GF-D8 (cell line): ENCODE data around the gene KCNK3.
"Not testable (repeated sequence)": the region's sequence is repeated elsewhere in the genome, so short reads cannot be mapped to it uniquely, and the experiment has no call there.

Experiments used
- DNase-seq: peaks from one replicate; lab custom pipeline; 2025; lab: John Stamatoyannopoulos, UW

Gene KCNK3

DNA sequence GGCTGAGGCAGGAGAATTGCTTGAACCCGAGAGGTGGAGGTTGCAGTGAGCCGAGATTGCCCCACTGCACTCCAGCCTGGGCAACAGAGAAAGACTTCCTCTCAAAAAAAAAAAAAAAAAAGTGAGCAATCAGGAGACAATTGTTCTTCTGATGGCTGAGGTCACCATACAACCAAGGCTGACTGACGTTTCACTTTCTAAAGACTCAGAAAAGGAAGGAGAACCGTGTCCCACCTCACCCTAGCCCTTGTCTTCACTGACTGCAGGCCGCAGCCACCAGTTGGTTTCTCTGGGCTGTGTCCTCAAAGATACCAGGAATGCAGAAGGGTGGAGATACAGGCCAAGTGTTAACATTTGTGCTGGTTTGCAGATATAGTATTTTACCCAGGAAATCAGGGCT is 63.8 kb downstream of the KCNK3 start:
- no peak for DNase-seq

GRCh38 chr2:26757873-26758789 is 65.6 kb downstream of the KCNK3 start:
- DNase-seq, result peak; percentile 66

DNA sequence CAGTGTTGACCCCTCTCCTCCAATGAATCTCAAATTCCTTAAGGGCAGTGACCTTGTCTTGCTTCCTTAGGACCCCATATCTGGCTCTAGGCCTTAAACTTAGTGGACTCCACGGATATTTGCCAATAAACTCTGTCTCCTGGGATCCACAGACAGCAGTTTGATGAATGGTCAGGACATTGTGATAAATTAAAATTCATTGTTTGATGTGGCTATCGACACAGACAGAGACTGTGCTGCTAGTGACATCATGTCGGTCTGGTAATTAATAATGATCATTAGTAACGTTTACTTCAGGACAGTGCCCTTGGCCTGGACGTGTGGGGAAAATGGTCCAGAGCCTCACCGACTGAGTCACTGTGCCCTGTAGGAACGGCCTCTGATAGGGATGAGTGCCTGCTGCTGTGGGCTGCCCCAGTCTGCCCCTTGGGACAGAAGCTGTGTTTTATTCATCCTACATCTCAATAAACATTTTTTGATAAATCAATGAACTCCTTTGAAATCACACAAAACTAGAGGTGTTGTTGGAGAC is 66.3 kb downstream of the KCNK3 start:
- no peak for DNase-seq

DNA sequence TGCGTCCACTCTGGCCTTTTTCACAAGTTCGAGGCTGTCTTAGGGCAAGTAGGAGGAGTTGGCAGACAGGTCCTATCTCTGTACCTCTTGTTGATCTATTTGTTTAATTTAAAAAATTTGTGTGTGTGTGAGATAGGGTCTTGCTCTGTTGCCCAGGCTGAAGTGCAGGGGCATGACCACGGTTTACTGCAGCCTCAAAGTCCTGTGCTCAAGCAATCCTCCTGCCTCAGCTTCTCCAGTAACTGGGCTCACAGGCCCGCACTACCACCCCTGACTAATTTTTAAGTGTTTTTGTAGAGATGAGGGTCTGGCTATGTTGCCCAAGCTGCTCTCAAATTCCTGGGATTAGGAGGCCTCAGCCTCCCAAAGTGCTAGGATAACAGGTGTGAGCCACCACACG is 67.3 kb downstream of the KCNK3 start:
- DNase-seq, result no peak

DNA sequence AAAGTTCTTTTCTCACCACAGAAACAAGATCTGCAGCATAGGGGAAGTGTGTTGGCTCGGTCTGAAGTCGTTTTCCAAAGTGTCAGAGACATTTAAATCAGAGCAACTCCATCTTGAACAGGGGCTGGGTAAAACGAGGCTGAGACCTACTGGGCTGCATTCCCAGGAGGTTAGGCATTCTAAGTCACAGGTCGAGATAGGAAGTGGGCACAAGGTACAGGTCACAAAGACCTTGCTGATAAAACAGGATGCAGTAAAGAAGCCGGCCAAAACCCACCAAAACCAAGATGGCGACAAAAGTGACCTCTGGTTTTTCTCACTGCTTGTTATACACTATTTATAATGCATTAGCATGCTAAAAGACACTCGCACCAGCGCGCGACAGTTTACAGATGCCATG is 68.5 kb downstream of the KCNK3 start:
- DNase-seq, result not testable (repeated sequence)

GRCh38 chr2:26763019-26763418 is 70.5 kb downstream of the KCNK3 start:
- no peak for DNase-seq

DNA sequence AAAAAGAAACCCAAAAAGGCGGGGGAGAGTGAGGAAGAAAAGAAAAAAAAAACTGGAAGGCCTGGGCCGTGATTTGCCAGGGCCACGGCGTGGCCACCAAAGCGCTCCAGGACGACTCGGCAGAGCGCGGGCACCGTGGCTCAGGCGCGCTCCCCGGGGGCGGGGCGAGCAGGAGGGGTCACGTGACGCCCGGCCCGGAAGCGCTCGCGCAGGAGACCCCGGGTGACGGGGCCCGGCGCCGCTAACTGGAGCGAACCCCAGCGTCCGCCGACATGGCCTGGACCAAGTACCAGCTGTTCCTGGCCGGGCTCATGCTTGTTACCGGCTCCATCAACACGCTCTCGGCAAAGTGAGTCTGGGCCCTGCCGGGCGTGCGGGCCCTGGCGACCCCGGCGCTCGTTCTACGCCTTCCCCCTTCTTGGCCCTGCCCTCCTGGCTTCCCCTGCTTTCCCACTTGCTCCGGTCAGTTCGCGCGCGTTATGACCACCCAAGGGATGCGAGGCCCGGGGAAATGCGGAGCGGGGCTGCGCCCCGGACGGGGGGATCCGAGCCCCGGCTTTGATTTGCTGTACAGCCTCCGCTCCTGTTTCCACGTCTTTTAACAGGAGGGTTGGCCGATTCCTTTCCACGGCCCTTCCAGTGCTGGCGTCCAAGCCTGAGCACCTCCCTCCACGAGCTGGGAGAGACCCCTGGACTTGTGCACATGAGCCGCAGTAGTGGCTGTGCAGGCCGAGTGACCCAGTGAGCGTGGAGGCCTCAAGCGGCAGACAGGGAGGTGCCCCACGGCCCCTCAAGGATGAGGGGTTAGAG is 71.8 kb downstream of the KCNK3 start, which contains the start of gene SLC35F6:
SLC35F6 (plus strand) TSS at position 207 of the 810 bp plus-strand sequence; CDS start at position 273, 66 bp downstream.
- DNase-seq, result no peak

GRCh38 chr2:26764906-26765305 is 72.4 kb downstream of the KCNK3 start:
- DNase-seq, result no peak

- no peak for DNase-seq
These were observed 73.1 kb downstream of the KCNK3 start for GRCh38 chr2:26765475-26766200.

GRCh38 chr2:26767129-26767528 is 74.6 kb downstream of the KCNK3 start:
- DNase-seq, result no peak

DNA sequence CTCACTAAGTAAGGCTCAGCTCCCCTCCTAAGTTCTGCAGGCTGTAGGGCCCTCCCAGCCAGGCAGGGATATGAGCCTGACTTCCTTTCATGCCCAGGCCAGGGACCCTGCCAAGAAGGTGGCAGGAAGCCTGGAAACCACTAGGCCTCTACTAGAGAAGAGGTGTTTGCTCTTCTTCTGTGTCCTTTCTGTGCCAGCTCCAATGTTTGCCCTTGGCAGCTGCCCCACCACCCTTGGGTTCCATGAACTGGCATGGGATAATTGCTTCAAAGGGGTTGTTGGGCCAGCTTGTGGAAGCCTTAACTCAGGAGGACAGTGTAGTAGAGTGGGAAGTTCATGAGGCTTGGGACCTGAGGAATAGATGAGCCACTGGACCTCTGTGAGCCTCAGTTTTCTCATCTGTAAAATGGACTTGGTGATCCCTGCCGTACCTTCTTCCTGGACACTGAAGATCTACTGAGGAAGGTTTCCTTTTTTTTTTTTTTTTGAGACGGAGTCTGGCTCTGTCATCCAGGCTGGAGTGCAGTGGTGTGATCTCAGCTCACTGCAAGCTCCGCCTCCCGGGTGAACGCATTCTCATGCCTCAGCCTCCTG is 75.5 kb downstream of the KCNK3 start:
- DNase-seq, result no peak

- DNase-seq, result no peak
These were observed 76.2 kb downstream of the KCNK3 start for GRCh38 chr2:26768759-26769088.

DNA sequence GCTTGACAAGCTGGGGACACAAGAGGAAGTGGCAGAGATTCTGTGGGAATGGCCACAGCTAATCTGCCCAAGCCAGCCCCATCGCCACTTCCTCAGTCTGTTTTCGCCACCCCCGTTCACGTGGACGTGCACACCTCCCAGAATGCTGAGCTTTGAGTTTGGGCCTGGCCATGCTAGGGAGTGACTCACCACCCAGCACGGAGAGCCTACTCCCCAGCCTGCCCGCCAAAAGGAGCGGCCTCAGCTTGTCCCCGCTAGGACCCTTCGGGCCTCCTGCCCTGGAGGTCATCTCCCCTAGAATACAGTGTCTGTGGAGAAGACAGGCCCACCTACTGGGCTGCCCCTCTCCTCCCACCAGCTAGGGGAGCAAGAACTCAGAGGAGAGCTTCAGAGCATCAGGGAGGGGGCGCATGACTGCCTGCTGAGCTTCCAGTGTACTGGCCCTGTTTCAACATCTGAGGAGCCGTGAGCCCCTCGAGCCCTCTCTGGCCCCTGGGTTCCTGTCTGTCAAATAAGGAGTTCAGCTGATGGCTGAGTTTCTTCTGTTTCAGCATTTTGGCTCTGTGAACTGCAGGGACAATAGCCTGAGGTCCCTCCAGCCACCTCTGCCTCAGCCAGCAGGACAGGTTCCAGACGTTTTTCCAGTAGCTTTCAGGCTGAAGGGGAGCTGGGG is 76.7 kb downstream of the KCNK3 start:
- peak; percentile 84 for DNase-seq

DNA sequence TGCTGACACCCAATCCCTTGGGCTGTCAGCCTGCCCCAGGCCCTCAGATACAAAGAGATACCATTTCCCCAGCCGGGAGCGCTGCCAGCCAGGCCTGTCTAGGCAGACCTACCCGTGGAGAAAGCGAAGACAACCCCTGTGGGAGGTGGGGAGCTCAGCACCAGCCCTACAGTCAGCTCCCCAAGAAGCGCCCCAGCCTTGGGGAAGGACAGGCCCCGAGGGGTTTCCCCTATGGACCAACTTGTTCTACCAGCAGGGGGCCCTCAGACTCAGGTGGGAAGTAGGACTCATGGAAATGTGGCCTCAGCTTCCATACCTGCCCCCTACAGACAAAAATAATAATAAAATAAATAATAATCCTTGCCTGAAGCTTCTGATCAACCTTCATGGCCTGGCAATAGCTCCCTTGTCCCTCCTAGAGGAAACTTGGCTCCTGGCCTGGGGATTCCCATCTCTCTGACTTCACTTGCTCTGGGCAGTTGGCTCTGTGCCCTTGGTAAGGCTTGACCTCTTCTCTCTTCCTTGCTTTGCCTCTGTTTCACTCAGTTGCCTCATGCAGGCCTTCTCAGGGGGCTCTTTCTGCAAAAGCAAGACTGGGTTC is 78.6 kb downstream of the KCNK3 start:
- DNase-seq, result no peak

DNA sequence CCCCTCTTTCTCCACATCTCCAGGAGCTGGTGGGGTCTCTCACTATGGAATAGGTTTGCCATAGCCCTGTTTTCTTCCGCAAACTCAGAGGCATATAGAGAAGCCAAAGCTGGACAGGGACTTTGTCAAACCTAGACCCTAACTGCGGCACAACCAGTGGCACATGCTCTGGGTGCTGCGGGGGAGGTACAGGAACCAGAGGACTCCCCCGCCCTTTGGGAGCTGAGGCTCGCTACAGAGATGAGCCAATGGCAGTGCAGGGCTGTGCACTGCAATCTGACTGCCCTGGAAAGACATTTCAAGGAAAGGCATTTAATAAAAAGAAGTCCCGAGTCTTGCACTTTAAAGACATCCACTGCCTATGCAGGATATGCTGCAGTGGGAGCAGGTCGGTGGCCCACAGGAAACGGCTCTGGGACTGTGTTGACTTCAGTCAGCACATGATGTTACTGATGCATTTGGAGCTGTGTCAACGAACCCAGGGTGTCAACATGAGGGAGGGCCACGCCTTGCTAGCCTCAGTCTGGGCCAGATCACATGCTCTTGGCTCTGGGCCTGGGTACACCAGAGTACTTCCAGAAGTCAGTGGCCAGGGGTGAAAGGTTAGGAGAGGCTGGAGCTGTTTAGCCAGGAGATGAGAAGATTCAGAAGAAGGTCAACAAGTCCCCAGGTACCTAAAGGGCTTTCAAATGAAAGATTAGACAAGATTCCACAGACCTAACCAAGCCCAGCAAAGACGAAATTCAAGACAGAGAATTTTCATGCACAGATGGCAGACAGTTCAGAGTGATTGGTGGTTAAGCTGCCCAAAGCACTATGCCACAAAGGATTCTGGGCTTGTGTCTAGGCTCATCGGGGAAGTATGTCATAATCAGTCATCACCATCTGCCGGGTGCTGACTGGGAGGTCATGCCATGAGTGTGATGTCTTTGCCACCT is 79.8 kb downstream of the KCNK3 start:
- DNase-seq, result peak; percentile 60

GRCh38 chr2:26776195-26776800 is 83.8 kb downstream of the KCNK3 start:
- no peak for DNase-seq

DNA sequence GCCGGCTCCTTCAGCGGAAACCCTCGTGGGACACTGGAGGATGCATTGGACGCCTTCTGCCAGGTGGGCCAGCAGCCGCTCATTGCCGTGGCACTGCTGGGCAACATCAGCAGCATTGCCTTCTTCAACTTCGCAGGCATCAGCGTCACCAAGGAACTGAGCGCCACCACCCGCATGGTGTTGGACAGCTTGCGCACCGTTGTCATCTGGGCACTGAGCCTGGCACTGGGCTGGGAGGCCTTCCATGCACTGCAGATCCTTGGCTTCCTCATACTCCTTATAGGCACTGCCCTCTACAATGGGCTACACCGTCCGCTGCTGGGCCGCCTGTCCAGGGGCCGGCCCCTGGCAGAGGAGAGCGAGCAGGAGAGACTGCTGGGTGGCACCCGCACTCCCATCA is 85.6 kb downstream of the KCNK3 start:
- DNase-seq, result no peak

DNA sequence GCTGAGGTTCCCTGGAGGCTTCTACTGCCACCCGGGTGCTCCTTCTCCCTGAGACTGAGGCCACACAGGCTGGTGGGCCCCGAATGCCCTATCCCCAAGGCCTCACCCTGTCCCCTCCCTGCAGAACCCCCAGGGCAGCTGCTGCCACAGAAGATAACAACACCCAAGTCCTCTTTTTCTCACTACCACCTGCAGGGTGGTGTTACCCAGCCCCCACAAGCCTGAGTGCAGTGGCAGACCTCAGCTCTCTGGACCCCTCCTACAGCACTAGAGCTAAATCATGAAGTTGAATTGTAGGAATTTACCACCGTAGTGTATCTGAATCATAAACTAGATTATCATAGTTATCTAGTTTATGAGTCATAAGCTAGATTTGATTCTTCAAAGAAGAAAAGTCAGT is 86.0 kb downstream of the KCNK3 start:
- DNase-seq, result no peak

GRCh38 chr2:26780203-26780760 is 87.8 kb downstream of the KCNK3 start:
- DNase-seq, result peak; percentile 69
